Measurements from ENCODE around the gene CEP95.

Gene CEP95, protein sequence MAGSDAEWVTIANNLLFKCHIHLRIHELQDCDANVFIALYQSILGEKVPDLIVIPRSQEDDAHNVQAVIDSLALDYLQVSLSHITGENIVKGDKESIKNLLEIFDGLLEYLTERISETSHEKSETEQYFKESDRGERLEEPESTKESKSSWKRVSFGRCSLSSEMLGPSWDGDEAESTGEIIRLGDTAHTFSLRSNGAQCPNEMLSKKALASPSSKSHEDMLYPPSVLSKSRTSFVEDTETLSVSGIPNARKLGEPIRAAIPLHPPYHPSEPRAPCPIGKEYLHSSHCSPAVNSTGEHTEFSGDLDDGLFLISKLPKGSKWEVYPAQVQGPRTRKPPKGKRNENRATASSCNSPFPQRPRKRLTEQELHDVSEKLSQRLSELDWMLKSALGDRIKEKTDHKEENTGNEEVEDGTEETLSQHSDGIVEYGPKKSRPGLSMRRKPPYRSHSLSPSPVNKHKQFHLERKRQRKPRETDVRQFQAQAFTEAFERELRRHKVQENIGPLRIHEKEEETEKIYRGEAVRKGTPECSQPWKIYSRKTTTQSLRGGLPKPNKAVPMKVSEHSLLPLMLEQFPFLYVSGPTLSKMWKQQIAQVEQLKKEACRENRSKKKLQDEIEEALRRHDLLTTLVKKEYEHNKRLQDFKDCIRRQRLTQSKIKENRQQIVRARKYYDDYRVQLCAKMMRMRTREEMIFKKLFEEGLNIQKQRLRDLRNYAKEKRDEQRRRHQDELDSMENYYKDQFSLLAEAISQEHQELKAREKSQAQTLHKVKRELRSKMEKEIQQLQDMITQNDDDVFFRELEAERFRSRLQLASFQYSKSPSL

GRCh38 chr17:64506576-64507412 is at the start of gene CEP95:
TSS of gene CEP95 (plus strand) at chr17:64506977. CDS start at chr17:64507098, 121 bp downstream.
- TF ChIP-seq GATA3 (IDR thresholded peaks at IDR 0.05; ENCODE audit: low read depth, low read length) (no peak), GATA2 (IDR thresholded peaks at IDR 0.05; ENCODE audit: low read depth, low read length) (no peak)

- TF ChIP-seq GATA2 (IDR thresholded peaks at IDR 0.05; ENCODE audit: low read depth, low read length) = no peak
- no peak for TF ChIP-seq GATA3 (IDR thresholded peaks at IDR 0.05; ENCODE audit: low read depth, low read length)
Measured at GRCh38 chr17:64457156-64457555, 49.6 kb upstream of the CEP95 start.

DNA sequence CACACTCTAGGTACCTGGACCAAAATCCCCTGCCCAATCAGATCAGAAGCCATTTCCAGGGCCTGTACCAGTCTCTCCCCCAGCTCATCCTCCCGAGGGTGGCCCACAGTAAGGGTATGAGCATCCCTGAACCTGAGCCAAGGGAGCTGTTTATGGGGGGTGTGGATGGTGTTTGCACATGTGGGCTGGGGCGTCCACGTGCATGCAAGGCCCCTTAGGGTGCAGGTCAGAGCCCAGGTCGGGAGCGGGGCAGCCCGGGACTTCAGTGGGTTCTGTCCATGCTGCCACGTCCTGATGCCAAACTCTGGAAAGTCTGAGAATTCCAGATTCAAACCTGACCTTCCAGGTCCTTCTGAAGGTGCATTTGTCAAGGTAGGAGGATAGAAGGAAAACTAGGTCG is 48.0 kb upstream of the CEP95 start:
- no peak for TF ChIP-seq GATA3 (IDR thresholded peaks at IDR 0.05; ENCODE audit: low read depth, low read length)
- no peak for TF ChIP-seq GATA2 (IDR thresholded peaks at IDR 0.05; ENCODE audit: low read depth, low read length)

GRCh38 chr17:64459284-64459747 is 47.5 kb upstream of the CEP95 start:
- TF ChIP-seq GATA3 (IDR thresholded peaks at IDR 0.05; ENCODE audit: low read depth, low read length) (no peak), GATA2 (IDR thresholded peaks at IDR 0.05; ENCODE audit: low read depth, low read length) (no peak)

DNA sequence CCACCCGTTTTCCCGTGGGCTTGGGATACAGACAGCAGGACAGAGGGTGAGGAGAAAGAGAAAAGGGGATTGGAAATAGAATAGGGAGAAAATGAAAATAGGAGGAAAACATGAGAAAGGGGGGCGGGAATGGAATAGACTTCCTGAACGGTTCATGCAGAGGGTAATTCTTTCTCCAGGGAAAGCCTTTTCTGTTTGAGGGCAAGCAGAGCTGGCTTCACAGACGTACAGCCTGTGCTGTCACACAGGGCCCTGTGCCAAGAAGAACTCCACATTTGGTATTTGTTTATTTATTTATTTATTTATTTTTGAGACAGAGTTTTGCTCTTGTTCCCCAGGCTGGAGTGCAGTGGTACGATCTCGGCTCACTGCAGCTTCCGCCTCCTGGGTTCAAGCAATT is 45.8 kb upstream of the CEP95 start:
- TF ChIP-seq GATA3 (IDR thresholded peaks at IDR 0.05; ENCODE audit: low read depth, low read length) = no peak
- TF ChIP-seq GATA2 (IDR thresholded peaks at IDR 0.05; ENCODE audit: low read depth, low read length) = no peak

DNA sequence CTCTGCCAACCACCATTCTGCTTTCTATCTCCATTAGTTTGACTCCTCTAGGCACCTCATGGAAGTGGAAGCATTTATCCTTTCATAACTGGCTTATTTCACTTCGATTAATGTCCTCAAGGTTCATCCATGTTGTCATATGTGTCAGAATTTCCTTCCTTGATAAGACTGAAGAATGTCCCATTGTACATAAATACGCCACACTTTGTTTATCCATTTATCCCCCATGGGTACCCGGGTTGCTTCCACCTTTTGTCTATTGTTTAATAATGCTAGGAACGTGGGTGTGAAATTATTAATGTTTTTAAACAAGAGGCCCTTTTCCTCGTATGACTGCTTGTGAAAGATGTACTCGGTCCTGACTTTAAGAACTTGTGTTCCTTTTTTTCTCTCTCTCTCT is 45.0 kb upstream of the CEP95 start:
- TF ChIP-seq GATA2 (IDR thresholded peaks at IDR 0.05; ENCODE audit: low read depth, low read length) = no peak
- TF ChIP-seq GATA3 (IDR thresholded peaks at IDR 0.05; ENCODE audit: low read depth, low read length) = no peak

- TF ChIP-seq GATA2 (IDR thresholded peaks at IDR 0.05; ENCODE audit: low read depth, low read length) (no peak), GATA3 (IDR thresholded peaks at IDR 0.05; ENCODE audit: low read depth, low read length) (no peak)
Measured at GRCh38 chr17:64466019-64466735, 40.6 kb upstream of the CEP95 start.

DNA sequence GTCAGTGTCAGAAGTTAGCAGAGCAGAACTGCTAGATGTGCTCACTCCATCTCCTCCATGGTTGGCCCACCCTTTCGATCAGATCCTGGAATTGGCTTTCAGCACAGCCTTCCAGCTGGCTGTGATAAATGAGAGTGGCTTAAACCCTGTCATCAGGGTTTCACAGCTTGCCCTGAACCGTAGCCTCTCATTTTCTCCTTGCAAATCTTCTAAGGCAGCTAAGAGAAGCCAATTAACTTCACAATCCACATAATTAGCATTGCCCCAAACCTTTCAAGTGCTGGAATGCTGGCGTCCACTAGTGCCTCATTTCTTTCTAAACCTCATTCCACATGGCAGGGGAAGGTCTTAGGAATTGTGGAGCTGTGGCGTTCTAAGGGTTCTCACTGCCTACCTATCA is 36.2 kb upstream of the CEP95 start:
- TF ChIP-seq GATA2 (IDR thresholded peaks at IDR 0.05; ENCODE audit: low read depth, low read length) = no peak
- TF ChIP-seq GATA3 (IDR thresholded peaks at IDR 0.05; ENCODE audit: low read depth, low read length) = no peak

GRCh38 chr17:64471440-64471839 is 35.3 kb upstream of the CEP95 start:
- TF ChIP-seq GATA2 (IDR thresholded peaks at IDR 0.05; ENCODE audit: low read depth, low read length) (no peak), GATA3 (IDR thresholded peaks at IDR 0.05; ENCODE audit: low read depth, low read length) (no peak)

DNA sequence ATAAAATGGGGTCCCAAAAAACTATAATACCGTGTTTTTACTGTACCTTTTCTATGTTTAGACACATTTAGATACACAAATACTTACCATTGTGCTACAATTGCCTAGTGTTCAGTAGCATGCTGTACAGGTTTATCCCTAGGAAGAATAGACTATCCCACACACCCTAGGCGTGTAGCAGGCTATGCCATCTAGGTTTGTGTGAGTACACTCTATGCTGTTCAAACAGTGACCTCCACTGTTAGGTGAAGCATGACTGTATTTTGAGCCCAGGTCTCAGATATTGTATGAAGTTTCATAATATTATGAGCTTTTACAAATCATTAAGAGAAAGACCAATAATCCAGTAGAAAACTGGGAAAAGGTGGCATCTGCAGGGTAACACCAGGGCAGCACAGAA is 34.2 kb upstream of the CEP95 start:
- TF ChIP-seq GATA2 (IDR thresholded peaks at IDR 0.05; ENCODE audit: low read depth, low read length) = no peak
- no peak for TF ChIP-seq GATA3 (IDR thresholded peaks at IDR 0.05; ENCODE audit: low read depth, low read length)

- TF ChIP-seq GATA3 (IDR thresholded peaks at IDR 0.05; ENCODE audit: low read depth, low read length) = no peak
- no peak for TF ChIP-seq GATA2 (IDR thresholded peaks at IDR 0.05; ENCODE audit: low read depth, low read length)
Measured at GRCh38 chr17:64477849-64478248, 28.9 kb upstream of the CEP95 start.

DNA sequence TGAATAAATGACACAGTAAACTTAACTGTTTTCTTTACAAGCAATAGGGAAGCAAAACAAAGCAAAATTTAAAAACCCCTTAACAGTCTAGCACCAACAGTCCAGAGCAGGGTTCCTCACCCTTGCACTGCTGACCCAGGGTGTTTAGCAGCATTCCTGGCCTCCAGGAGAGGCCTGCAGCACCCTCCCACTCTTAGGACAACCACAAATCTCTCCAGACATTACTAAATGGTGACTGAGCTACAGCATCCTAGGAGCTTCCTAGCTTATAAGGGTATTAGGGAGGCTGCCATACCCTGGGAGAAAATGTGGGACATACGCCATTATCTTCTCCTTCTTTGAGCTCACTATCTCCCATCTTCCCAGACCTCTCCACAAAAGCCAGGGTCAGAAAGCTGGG is 25.8 kb upstream of the CEP95 start:
- TF ChIP-seq GATA3 (IDR thresholded peaks at IDR 0.05; ENCODE audit: low read depth, low read length) = no peak
- no peak for TF ChIP-seq GATA2 (IDR thresholded peaks at IDR 0.05; ENCODE audit: low read depth, low read length)

- no peak for TF ChIP-seq GATA3 (IDR thresholded peaks at IDR 0.05; ENCODE audit: low read depth, low read length)
- TF ChIP-seq GATA2 (IDR thresholded peaks at IDR 0.05; ENCODE audit: low read depth, low read length) = no peak
Measured at GRCh38 chr17:64484380-64484779, 22.4 kb upstream of the CEP95 start.
